Neural crest cell (in vitro differentiated cells): ENCODE data around the gene NR2F2. TPM values are rescaled to one million over a fixed set of nuclear protein-coding genes. Genes with fewer than 3 reads are reported as not detected.

Experiments
- DNase-seq: peaks from one replicate; pipeline ENCODE4 v3.0.0; 2021; ENCODE audit warnings: low read depth, mixed read lengths, low spot score
- H3K27ac Mint-ChIP-seq: one replicate; pipeline ENCODE4 v1.8.0; 2021; ENCODE audit warnings: mild to moderate bottlenecking, mixed read lengths; ENCODE audit not compliant: unreplicated experiment
- H3K27me3 Mint-ChIP-seq: 2 replicates; pipeline ENCODE4 v1.8.0; 2021; ENCODE audit warnings: low read depth, mild to moderate bottlenecking, mixed read lengths
- H3K36me3 Mint-ChIP-seq: 2 replicates; pipeline ENCODE4 v1.8.0; 2021; ENCODE audit warnings: low read depth, mild to moderate bottlenecking, mixed read lengths
- H3K4me1 Mint-ChIP-seq: 2 replicates; pipeline ENCODE4 v1.8.0; 2021; ENCODE audit warnings: mixed read lengths
- H3K4me3 Mint-ChIP-seq: one replicate; pipeline ENCODE4 v1.8.0; 2021; ENCODE audit warnings: mild to moderate bottlenecking, mixed read lengths
- H3K9me3 Mint-ChIP-seq: 2 replicates; pipeline ENCODE4 v1.8.0; 2021; ENCODE audit warnings: mixed read lengths
- CTCF ChIP-seq: fragments of 200-600 bp; sonication (generic); conservative IDR thresholded peaks from 2 replicates; pipeline ENCODE4 v1.5.0; 2021; ENCODE audit warnings: antibody characterized with exemption, mild to moderate bottlenecking
- total RNA-seq: library from RNA; stranded (reverse); gene quantifications from 2 replicates; pipeline ENCODE4 v1.2.1, GENCODE V29; 2021

NR2F2 gene
- total RNA-seq, 1 donor from 2014 or later = 147 TPM

- Mint-ChIP-seq H3K4me3 (peak overlapping the region; percentile 98), H3K4me1 (peaks cover 42% of the 10 kb centered on the region)
These were observed 1.0 kb upstream of the NR2F2 start for GRCh38 chr15:96329403-96329981.

GRCh38 chr15:96330064-96330449 is 443 bp upstream of the NR2F2 start:
- peaks cover 46% of the 10 kb centered on the region for H3K27me3 Mint-ChIP-seq
- peak overlapping the region; percentile 94 for H3K27ac Mint-ChIP-seq
- peak; percentile 68 for DNase-seq
- H3K4me3 Mint-ChIP-seq = peak overlapping the region; percentile 98
- peaks cover 28% of the 10 kb centered on the region for H3K36me3 Mint-ChIP-seq
- H3K4me1 Mint-ChIP-seq = peaks cover 39% of the 10 kb centered on the region
- no peak for TF ChIP-seq CTCF
- no peaks in the 10 kb centered on the region for H3K9me3 Mint-ChIP-seq

More at GRCh38 chr15:96329403-96329981, 1.0 kb upstream of the NR2F2 start:
- peaks cover 41% of the 10 kb centered on the region for H3K27me3 Mint-ChIP-seq
- H3K36me3 Mint-ChIP-seq = peaks cover 24% of the 10 kb centered on the region
- no peak for DNase-seq
- peak overlapping the region; percentile 96 for H3K27ac Mint-ChIP-seq
- H3K9me3 Mint-ChIP-seq = no peaks in the 10 kb centered on the region
- TF ChIP-seq CTCF = no peak

GRCh38 chr15:96331144-96331944 is 844 bp downstream of the NR2F2 start:
- no peak for DNase-seq
- no peak for TF ChIP-seq CTCF
- H3K4me3 Mint-ChIP-seq = peak overlapping the region; percentile 99
- no peaks in the 10 kb centered on the region for H3K9me3 Mint-ChIP-seq
- peaks cover 56% of the 10 kb centered on the region for H3K27me3 Mint-ChIP-seq
- H3K4me1 Mint-ChIP-seq = peaks cover 42% of the 10 kb centered on the region
- H3K36me3 Mint-ChIP-seq = peaks cover 41% of the 10 kb centered on the region
- peak overlapping the region; percentile 99 for H3K27ac Mint-ChIP-seq

GRCh38 chr15:96331945-96332636 is 1.6 kb downstream of the NR2F2 start:
- peak overlapping the region; percentile 99 for H3K27ac Mint-ChIP-seq
- TF ChIP-seq CTCF = no peak
- peaks cover 49% of the 10 kb centered on the region for H3K36me3 Mint-ChIP-seq
- H3K9me3 Mint-ChIP-seq = no peaks in the 10 kb centered on the region
- peak overlapping the region; percentile 96 for H3K4me3 Mint-ChIP-seq
- no peak for DNase-seq
- peaks cover 64% of the 10 kb centered on the region for H3K27me3 Mint-ChIP-seq
- peaks cover 48% of the 10 kb centered on the region for H3K4me1 Mint-ChIP-seq

GRCh38 chr15:96332637-96333121 is 2.2 kb downstream of the NR2F2 start:
- no peak for TF ChIP-seq CTCF
- H3K36me3 Mint-ChIP-seq = peaks cover 55% of the 10 kb centered on the region
- H3K27ac Mint-ChIP-seq = peak overlapping the region; percentile 98
- H3K4me3 Mint-ChIP-seq = peak overlapping the region; percentile 96
- H3K4me1 Mint-ChIP-seq = peaks cover 49% of the 10 kb centered on the region
- peaks cover 69% of the 10 kb centered on the region for H3K27me3 Mint-ChIP-seq
- no peak for DNase-seq
- H3K9me3 Mint-ChIP-seq = no peaks in the 10 kb centered on the region
